ENCODE results near the gene DEXI.

DEXI gene

DNA sequence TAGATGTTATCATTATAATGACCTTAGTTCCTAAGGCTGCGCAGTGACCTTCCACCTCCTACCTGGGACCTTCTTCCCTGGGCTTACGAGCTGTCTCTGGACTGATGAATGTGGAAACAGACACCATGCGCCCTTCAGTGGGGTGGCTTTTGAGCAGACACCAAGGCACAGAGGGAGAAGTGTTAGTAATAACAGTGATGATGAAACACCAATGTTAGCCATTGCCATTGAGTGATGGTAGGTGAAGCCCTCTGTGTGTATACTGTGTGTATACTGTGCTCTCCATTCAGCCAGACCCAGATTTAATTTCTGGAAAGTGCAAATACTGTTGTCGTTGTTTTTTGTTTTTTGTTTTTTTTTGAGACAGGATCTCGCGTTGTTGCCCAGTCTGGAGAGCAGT is 46.6 kb upstream of the DEXI start:
- peaks cover 0 to 8% of the 10 kb centered on the region in 2 experiments; a peak in 2 of 3 replicates for H3K36me3 ChIP-seq (ENCODE audit: control insufficient read depth in 2 of 2, insufficient read depth in 1 of 2, low read length in 2 of 2)
- 0 out of 2 replicates have a peak, but pooled peaks cover 2% of the 10 kb centered on the region for H3K4me1 ChIP-seq (ENCODE audit: control insufficient read depth, insufficient read depth, low read length)
- no peak overlapping the region for H3K27ac ChIP-seq (ENCODE audit: extremely low read depth, low read depth, low read length)
- TF ChIP-seq WT1 (tag by site-specific recombination; IDR thresholded peaks at IDR 0.05) (no peak), ZNF596 (tag by site-specific recombination; IDR thresholded peaks at IDR 0.05) (no peak), ZNF114 (tag by site-specific recombination; IDR thresholded peaks at IDR 0.05) (no peak), ZFHX2 (tag by site-specific recombination; conservative IDR thresholded peaks at IDR 0.05) (no peak)
- TF ChIP-seq, protein P1, sequence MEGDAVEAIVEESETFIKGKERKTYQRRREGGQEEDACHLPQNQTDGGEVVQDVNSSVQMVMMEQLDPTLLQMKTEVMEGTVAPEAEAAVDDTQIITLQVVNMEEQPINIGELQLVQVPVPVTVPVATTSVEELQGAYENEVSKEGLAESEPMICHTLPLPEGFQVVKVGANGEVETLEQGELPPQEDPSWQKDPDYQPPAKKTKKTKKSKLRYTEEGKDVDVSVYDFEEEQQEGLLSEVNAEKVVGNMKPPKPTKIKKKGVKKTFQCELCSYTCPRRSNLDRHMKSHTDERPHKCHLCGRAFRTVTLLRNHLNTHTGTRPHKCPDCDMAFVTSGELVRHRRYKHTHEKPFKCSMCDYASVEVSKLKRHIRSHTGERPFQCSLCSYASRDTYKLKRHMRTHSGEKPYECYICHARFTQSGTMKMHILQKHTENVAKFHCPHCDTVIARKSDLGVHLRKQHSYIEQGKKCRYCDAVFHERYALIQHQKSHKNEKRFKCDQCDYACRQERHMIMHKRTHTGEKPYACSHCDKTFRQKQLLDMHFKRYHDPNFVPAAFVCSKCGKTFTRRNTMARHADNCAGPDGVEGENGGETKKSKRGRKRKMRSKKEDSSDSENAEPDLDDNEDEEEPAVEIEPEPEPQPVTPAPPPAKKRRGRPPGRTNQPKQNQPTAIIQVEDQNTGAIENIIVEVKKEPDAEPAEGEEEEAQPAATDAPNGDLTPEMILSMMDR (tag by site-specific recombination; IDR thresholded peaks at IDR 0.05), result no peak
- H3K9me3 ChIP-seq (ENCODE audit: control insufficient read depth, insufficient read depth, low read depth, low read length), result no peaks in the 10 kb centered on the region
- H3K4me3 ChIP-seq (ENCODE audit: low read depth, low read length), result no peak overlapping the region
- ChIA-PET CTCF (interaction anchor here (1.0 to 1.2 kb wide), 2 partner anchors 18 to 652 kb away, joined by 3 read pairs; no protein-coding TSS in a partner anchor), POLR2A (no interaction called here)

GRCh38 chr16:10988164-10988803 is 46.0 kb upstream of the DEXI start:
- POLR2A ChIA-PET, result no interaction called here
- Histone ChIP-seq H3K27ac (ENCODE audit: extremely low read depth, low read depth, low read length) (no peak overlapping the region), H3K9me3 (ENCODE audit: control insufficient read depth, insufficient read depth, low read depth, low read length) (no peaks in the 10 kb centered on the region), H3K36me3 (ENCODE audit: control insufficient read depth in 2 of 2, insufficient read depth in 1 of 2, low read length in 2 of 2) (peaks cover 0 to 10% of the 10 kb centered on the region in 2 experiments; a peak in 2 of 3 replicates), H3K4me1 (ENCODE audit: control insufficient read depth, insufficient read depth, low read length) (0 out of 2 replicates have a peak, but pooled peaks cover 2% of the 10 kb centered on the region), H3K4me3 (ENCODE audit: low read depth, low read length) (no peak overlapping the region)
- TF ChIP-seq ZNF664 (tag by site-specific recombination; IDR thresholded peaks at IDR 0.05) (no peak), ZNF530 (tag by site-specific recombination; IDR thresholded peaks at IDR 0.05; ENCODE audit: low read depth) (no peak)
- TF ChIP-seq, protein P2, sequence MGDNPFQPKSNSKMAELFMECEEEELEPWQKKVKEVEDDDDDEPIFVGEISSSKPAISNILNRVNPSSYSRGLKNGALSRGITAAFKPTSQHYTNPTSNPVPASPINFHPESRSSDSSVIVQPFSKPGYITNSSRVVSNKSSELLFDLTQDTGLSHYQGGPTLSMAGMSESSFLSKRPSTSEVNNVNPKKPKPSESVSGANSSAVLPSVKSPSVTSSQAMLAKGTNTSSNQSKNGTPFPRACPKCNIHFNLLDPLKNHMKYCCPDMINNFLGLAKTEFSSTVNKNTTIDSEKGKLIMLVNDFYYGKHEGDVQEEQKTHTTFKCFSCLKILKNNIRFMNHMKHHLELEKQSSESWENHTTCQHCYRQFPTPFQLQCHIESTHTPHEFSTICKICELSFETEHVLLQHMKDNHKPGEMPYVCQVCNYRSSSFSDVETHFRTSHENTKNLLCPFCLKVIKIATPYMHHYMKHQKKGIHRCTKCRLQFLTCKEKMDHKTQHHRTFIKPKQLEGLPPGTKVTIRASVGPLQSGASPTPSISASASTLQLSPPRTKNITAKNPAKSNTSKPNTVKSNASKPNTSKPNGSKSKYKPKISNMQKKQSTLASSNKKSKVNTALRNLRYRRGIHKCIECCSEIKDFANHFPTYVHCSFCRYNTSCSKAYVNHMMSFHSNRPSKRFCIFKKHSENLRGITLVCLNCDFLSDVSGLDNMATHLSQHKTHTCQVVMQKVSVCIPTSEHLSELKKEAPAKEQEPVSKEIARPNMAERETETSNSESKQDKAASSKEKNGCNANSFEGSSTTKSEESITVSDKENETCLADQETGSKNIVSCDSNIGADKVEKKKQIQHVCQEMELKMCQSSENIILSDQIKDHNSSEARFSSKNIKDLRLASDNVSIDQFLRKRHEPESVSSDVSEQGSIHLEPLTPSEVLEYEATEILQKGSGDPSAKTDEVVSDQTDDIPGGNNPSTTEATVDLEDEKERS (tag by site-specific recombination; IDR thresholded peaks at IDR 0.05), result no peak
- TF ChIP-seq, protein P3, sequence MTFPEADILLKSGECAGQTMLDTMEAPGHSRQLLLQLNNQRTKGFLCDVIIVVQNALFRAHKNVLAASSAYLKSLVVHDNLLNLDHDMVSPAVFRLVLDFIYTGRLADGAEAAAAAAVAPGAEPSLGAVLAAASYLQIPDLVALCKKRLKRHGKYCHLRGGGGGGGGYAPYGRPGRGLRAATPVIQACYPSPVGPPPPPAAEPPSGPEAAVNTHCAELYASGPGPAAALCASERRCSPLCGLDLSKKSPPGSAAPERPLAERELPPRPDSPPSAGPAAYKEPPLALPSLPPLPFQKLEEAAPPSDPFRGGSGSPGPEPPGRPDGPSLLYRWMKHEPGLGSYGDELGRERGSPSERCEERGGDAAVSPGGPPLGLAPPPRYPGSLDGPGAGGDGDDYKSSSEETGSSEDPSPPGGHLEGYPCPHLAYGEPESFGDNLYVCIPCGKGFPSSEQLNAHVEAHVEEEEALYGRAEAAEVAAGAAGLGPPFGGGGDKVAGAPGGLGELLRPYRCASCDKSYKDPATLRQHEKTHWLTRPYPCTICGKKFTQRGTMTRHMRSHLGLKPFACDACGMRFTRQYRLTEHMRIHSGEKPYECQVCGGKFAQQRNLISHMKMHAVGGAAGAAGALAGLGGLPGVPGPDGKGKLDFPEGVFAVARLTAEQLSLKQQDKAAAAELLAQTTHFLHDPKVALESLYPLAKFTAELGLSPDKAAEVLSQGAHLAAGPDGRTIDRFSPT (tag by site-specific recombination; IDR thresholded peaks at IDR 0.05), result 0 out of 2 replicates have a peak, but pooled peaks have one; percentile 24
- CTCF ChIA-PET, result no interaction called here

- CTCF ChIA-PET, result no interaction called here
- Histone ChIP-seq H3K36me3 (ENCODE audit: control insufficient read depth in 2 of 2, insufficient read depth in 1 of 2, low read length in 2 of 2) (peaks cover 0 to 17% of the 10 kb centered on the region in 2 experiments; a peak in 2 of 3 replicates), H3K27ac (ENCODE audit: extremely low read depth, low read depth, low read length) (no peak overlapping the region), H3K4me1 (ENCODE audit: control insufficient read depth, insufficient read depth, low read length) (0 out of 2 replicates have a peak, but pooled peaks cover under 1% of the 10 kb centered on the region), H3K4me3 (ENCODE audit: low read depth, low read length) (no peak overlapping the region), H3K9me3 (ENCODE audit: control insufficient read depth, insufficient read depth, low read depth, low read length) (no peaks in the 10 kb centered on the region)
- POLR2A ChIA-PET, result no interaction called here
- no peak for TF ChIP-seq ZNF292 (tag by site-specific recombination; IDR thresholded peaks at IDR 0.05; ENCODE audit: borderline replicate concordance, low read depth)
- no peak for TF ChIP-seq ZNF202 (tag by site-specific recombination; IDR thresholded peaks at IDR 0.05; ENCODE audit: borderline replicate concordance)
- no peak for TF ChIP-seq ZBTB10 (tag by site-specific recombination; IDR thresholded peaks at IDR 0.05)
- 0 out of 2 replicates have a peak, but pooled peaks have one; percentile 24 for TF ChIP-seq ZNF600 (tag by site-specific recombination; IDR thresholded peaks at IDR 0.05)
- no peak for TF ChIP-seq SP3 (tag by site-specific recombination; IDR thresholded peaks at IDR 0.05)
These were observed 45.3 kb upstream of the DEXI start for GRCh38 chr16:10987361-10988163.

All from HEK293 (cell line).